GM19239 (cell line): ENCODE measurements around the gene RAD23B.

ENCODE experiments used
- DNase-seq: peaks from one replicate; pipeline ENCODE4 v3.0.0; 2011; ENCODE audit warnings: low spot score; ENCODE audit not compliant: insufficient read length
- FAIRE-seq: peaks from 2 replicates; lab custom pipeline; 2011; peaks lifted over from hg19 to GRCh38; lab: Jason Lieb, UNC

Gene RAD23B

DNA sequence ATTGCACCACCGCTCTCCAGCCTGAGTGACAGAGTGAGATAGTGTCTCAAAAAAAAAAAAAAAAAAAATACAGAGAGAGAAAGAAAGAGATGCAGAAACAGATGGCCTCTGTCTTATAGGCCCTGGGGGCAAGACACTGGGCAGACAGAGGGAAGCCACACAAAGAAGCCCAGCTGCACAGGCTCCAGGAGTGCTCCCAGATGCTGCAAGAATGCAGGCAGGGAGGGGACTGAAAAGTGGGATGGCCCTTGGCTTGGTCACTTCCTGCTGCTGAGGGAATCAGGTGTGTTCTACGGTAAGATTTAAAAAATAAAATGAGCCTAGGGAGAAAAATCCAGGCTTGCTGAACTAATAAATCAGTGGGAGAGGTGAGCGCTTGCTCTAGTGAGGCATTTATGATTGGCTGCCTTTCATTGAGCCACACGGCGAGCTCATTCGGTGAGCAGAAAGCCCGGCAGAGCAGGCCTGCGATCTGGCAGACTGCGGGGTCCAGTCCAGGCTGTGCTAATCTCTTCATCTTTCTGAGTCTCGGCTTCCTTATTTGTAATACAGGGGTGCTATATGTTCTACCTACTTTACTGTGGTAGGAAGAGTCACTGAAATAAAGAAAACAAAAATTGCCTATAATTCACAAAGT, 80.6 kb downstream of the RAD23B start:
- no peak for FAIRE-seq
- no peak for DNase-seq

DNA sequence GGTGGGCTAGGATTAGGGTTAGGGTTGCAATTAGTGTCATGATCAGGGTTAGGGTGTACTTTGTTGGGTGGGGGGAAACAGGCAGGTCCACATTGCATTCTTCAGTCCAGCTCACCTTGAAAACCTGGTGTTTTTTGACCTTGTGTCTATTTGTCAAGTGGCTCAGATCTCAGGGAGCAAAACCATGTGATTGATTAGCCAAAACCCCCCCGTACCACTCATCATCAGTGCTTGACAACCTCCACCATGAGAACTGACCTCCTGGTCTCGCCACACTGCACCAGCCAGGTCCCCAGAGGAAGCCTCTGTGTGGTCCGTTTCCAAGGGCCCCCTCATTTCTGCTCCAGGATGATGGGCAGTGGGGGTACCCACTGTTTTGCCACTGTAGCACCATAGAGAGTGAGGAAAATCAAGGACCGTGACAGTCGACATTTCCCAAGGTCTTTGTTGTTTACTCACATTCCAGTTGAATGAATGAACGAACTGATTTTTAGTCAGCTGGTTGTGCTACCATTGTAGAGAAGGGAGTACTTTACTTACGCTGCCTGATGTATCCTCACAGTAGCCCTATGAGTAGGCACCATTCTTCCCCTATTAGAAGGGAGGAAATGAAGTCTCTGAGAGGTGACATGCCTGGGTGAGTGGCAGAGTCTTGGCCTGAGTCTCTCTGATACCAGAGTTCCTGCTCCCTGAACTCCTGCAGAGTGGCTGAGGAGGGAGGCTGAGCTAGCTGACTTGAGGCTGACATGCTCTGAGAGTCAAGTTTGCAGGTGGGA, 84.8 kb downstream of the RAD23B start:
- FAIRE-seq (no peak), DNase-seq (no peak)

DNA sequence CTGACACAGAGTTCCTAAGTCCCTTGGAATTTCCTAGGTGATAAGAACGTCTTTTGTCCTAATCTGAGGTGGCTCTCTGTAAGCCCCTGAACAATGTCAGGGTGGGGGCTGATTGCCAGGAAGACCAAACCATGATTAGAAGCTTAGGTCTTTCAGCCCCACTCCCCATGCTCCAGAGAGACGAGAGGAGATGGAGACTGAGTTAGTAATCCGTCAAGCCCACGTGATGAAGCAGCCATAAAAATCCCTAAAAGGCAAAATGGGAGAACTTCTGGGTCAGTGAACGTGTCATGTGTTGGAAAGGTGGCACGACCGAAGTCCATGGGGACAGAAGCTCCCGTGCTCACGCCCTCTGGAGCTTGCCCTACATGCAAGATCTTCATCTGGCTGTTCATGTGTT, 85.6 kb downstream of the RAD23B start:
- DNase-seq = no peak
- no peak for FAIRE-seq

DNA sequence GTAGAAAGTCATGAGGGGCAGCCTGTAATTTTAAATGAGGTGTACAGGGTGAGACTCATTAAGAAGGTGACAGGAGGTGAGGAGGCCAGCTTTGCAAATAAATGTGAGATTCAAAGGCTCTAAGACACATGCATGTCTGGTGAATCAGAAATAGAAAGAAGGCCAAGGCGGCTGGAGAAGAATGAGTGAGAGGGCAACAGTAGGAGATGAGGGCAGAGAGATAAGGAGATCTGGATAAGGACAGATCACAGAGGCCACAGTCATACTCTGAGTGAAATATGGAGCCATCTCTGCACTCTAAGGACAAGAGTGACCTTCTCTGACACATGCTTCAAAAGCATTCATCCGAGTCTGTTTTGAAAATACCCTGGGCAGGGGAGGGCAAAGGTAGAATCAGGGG, 90.7 kb downstream of the RAD23B start:
- DNase-seq (no peak), FAIRE-seq (no peak)

DNA sequence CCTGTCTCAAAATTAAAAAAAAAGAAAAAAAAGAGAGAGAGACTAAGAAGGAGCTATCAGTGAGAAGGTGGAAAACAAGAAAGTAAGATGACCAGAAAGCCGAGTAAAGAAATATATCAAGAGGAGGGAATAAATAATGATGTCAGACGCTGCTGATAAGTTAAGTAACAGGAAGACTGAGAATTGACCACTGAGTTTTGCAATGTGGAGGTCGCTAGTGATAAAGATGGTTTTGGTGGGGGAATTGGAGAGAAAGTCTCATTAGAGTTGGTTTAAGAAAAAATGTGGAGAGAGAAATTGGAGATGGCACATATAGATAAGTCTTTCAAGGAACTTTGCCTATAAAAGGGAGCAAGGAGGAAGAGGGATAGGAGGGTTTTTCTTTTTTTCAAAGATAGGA, 91.9 kb downstream of the RAD23B start:
- no peak for DNase-seq
- no peak for FAIRE-seq

DNA sequence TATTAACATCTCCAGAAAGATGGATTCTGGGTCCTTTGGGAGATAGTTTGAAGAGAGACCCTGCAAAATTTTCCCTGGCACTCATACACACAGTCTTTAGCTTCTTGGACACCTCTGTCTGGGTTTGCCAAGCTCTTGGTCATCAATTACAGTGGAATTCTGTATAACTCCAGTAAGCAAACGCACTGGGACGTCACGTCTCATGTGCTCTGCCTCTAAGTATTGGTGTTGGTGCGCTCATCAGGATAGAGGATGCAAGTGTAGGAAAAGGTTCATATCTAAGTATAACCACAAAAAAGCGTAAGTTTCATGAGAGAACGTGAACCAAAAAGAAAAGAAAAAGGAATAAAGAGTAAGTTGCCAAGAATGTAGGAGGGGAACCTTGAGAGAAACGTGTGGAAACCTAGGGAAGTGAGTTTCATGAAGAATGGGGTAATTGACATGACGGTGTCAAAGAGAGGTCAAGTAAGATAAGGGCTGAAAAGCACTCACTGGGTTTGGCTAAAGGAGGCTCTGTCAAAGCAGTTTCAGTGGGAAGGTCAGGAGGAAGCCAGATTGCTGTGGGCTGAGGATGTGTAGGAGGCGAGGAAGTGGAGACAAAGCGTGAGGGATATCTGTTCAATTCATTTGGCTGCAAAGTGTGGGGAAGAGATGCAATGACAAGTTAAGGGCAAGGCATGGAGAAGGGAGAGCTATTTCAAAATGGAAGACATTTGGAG, 92.7 kb downstream of the RAD23B start:
- no peak for DNase-seq
- no peak for FAIRE-seq

DNA sequence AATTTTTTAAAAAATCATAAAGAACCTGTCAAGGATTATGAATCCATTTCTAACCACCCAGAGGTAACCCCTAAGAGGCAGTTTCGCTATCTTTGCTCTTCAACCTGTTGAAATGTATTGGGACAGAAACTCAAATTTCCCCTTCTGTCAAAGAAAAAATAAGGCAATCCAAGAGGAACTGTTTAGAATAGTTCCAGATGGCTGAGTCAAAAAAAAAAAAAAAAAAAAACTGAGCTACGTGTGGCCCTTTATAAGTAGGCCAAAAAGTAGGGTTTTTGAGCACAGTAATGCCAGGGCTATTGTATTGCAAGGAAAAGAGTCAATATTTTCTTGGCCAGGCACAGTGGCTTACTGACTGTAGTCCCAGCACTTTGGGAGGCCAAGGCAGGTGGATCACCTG, 94.9 kb downstream of the RAD23B start:
- FAIRE-seq (no peak), DNase-seq (no peak)
